Ovary (tissue), 3 donors: ENCODE measurements around the gene RBFOX2.

ENCODE experiments used
- CTCF ChIP-seq, 3 donors: fragments of 450-650 bp in 2 of 3; fragments of 200-600 bp in 1 of 3; IDR thresholded peaks; one replicate each; pipeline versions ENCODE4 v1.5.1 to v1.8.0; 2016 to 2022; ENCODE audit warnings: antibody characterized with exemption in 3 of 3, mild to moderate bottlenecking in 1 of 3
- POLR2A ChIP-seq: fragments of 450-650 bp; IDR thresholded peaks from one replicate; pipeline ENCODE4 v1.6.1; 2017; ENCODE audit warnings: antibody characterized with exemption, mild to moderate bottlenecking, moderate library complexity
- donor health status: DM: no; HTN: no; CAD: no.

DNA sequence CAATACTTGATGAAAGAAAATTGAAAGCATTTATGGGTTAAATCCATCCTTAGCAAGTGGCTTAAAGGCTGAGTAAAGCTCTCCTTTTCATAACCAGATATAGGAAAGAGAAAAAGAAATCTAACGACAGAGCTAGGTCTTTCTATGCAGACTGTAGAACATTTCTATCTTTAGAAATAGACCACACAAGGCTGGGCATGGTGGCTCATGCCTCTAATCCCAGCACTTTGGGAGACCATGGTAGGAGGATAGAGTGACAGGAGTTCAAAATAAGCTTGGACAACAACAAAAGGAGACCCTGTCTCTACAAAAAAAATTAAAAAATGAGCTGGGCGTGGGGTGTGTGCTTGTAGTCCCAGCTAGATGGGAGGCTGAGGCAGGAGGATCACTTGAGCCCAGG lies 220.2 kb downstream of the RBFOX2 start:
- TF ChIP-seq POLR2A (no peak), CTCF (IDR thresholded peaks at IDR 0.05) (no peak)
